Upper lobe of right lung (tissue), 1 donor: ENCODE results near the gene ZNF746. TPM values are rescaled to one million over a fixed set of nuclear protein-coding genes. Genes with fewer than 3 reads are reported as not detected.
A peak's percentile ranks its signal among the peaks of the same experiment; 100 is the strongest.

Source experiments
- ATAC-seq: fragments of 200-7000 bp; cut with Tn5 transposase; one replicate; pipeline ENCODE4 v1.9.1; 2020; ENCODE audit warnings: mild to moderate bottlenecking, moderate library complexity
- DNase-seq: peaks from one replicate; pipeline ENCODE4 v3.0.0-alpha.2; 2020
- H3K27ac ChIP-seq: fragments of 200-600 bp; one replicate; pipeline ENCODE4 v1.8.0; 2022
- H3K27me3 ChIP-seq: fragments of 200-600 bp; one replicate; pipeline ENCODE4 v1.8.0; 2022; ENCODE audit warnings: mild to moderate bottlenecking
- H3K36me3 ChIP-seq: fragments of 200-600 bp; one replicate; pipeline ENCODE4 v1.8.0; 2022
- H3K4me1 ChIP-seq: fragments of 200-600 bp; one replicate; pipeline ENCODE4 v1.8.0; 2022
- H3K4me3 ChIP-seq: fragments of 200-600 bp; one replicate; pipeline ENCODE4 v1.8.0; 2022; ENCODE audit warnings: mild to moderate bottlenecking
- H3K9me3 ChIP-seq: fragments of 200-600 bp; one replicate; pipeline ENCODE4 v1.8.0; 2022
- CTCF ChIP-seq: fragments of 200-600 bp; IDR thresholded peaks from one replicate; pipeline ENCODE4 v1.8.0; 2022; ENCODE audit warnings: antibody characterized with exemption
- intact Hi-C: fragments of 100-400 bp; cut with DNase I; formaldehyde crosslinking; loops from one replicate; pipeline ENCODE4 v1.11.0; 2022
- long read RNA-seq: library from polyadenylated mRNA; unstranded; transcript quantifications from one replicate; pipeline ENCODE4 v2.0.0, GENCODE V29; 2021
- total RNA-seq: library from RNA; stranded (reverse); fragmentation: NEBNext Ultra II Directional; extraction: Animal tissue kit (Norgen Biotek cat#: 25700); gene quantifications from one replicate; pipeline ENCODE4 v1.2.1, GENCODE V29; 2021
- donor health status: DM: no; HTN: yes; CAD: no; lungs with severe emphysema.

ZNF746 gene
- total RNA-seq: 17.0 TPM
- long read RNA-seq, transcript ZNF746-205 (7 exons, 3,949 nt): minor isoform, 7 of 56 reads
- long read RNA-seq, transcript ZNF746-201 (7 exons, 3,806 nt): minor isoform, 7 of 56 reads
- long read RNA-seq, transcript ZNF746-202 (7 exons, 3,797 nt): major isoform, 9 of 56 reads
- long read RNA-seq, partial matches to known transcripts: 21 of 56 reads
- long read RNA-seq, other reads (novel, unspliced or antisense): 10 of 56 reads

- H3K27me3 ChIP-seq: no peaks in the 10 kb centered on the region
- ATAC-seq (peak; percentile 97), DNase-seq (peak; percentile 94)
- H3K4me3 ChIP-seq: peak within 1 kb of the TSS; percentile 73
- H3K4me1 ChIP-seq: peaks cover 23% of the 10 kb centered on the region
- intact Hi-C loops: no loop called here
- H3K27ac ChIP-seq: peak within 1 kb of the TSS; percentile 86
- TF ChIP-seq CTCF: peak; percentile 40
- H3K36me3 ChIP-seq: peaks cover 17% of the 10 kb centered on the region
- no peaks in the 10 kb centered on the region for H3K9me3 ChIP-seq
Measured at GRCh38 chr7:149497467-149498261, at the start of gene ZNF746. TSS of gene ZNF746 (minus strand) at chr7:149497809. CDS start at chr7:149497536, 273 bp downstream.

- ATAC-seq (no peak), DNase-seq (no peak)
- Histone ChIP-seq H3K27me3 (no peaks in the 10 kb centered on the region), H3K4me1 (no peaks in the 10 kb centered on the region), H3K4me3 (no peak overlapping the region), H3K36me3 (peaks cover 57% of the 10 kb centered on the region), H3K9me3 (no peaks in the 10 kb centered on the region), H3K27ac (no peak overlapping the region)
- intact Hi-C loops: no loop called here
- no peak for TF ChIP-seq CTCF
Measured at GRCh38 chr7:149547126-149547525, 49.5 kb upstream of the ZNF746 start.

GRCh38 chr7:149546331-149546730 is 48.7 kb upstream of the ZNF746 start:
- Histone ChIP-seq H3K27ac (no peak overlapping the region), H3K36me3 (peaks cover 49% of the 10 kb centered on the region), H3K27me3 (no peaks in the 10 kb centered on the region), H3K4me1 (no peaks in the 10 kb centered on the region), H3K4me3 (no peak overlapping the region), H3K9me3 (peaks cover 5% of the 10 kb centered on the region)
- intact Hi-C loops: no loop called here
- no peak for DNase-seq
- ATAC-seq: no peak
- TF ChIP-seq CTCF: no peak

- intact Hi-C loops: no loop called here
- Histone ChIP-seq H3K4me3 (no peak overlapping the region), H3K27ac (no peak overlapping the region), H3K27me3 (no peaks in the 10 kb centered on the region), H3K36me3 (peaks cover 26% of the 10 kb centered on the region), H3K4me1 (no peaks in the 10 kb centered on the region), H3K9me3 (peaks cover 7% of the 10 kb centered on the region)
- no peak for TF ChIP-seq CTCF
- no peak for ATAC-seq
- DNase-seq: no peak
Measured at GRCh38 chr7:149544028-149544427, 46.4 kb upstream of the ZNF746 start.

GRCh38 chr7:149532654-149533053 is 35.0 kb upstream of the ZNF746 start:
- Histone ChIP-seq H3K27ac (no peak overlapping the region), H3K9me3 (peaks cover 36% of the 10 kb centered on the region), H3K36me3 (no peaks in the 10 kb centered on the region), H3K4me1 (no peaks in the 10 kb centered on the region), H3K4me3 (no peak overlapping the region), H3K27me3 (no peaks in the 10 kb centered on the region)
- DNase-seq (no peak), ATAC-seq (no peak)
- TF ChIP-seq CTCF: no peak
- intact Hi-C loops: no loop called here
